HG02981 (cell line): ENCODE measurements around the gene MYH9.

ENCODE experiments used
- ATAC-seq: cut with Tn5 transposase; IDR thresholded peaks from one replicate; pipeline ENCODE4 v1.9.1; 2021; ENCODE audit warnings: mild to moderate bottlenecking, moderate library complexity; ENCODE audit not compliant: unreplicated experiment

MYH9 gene

GRCh38 chr22:36386900-36387708, 663 bp downstream of the MYH9 start:
- ATAC-seq: peak; percentile 21

GRCh38 chr22:36386351-36386899, 1.3 kb downstream of the MYH9 start:
- ATAC-seq: no peak

GRCh38 chr22:36385491-36386350, 2.0 kb downstream of the MYH9 start:
- ATAC-seq: no peak

GRCh38 chr22:36384766-36385481, 2.8 kb downstream of the MYH9 start:
- ATAC-seq: no peak

- ATAC-seq: no peak
These were observed 4.6 kb downstream of the MYH9 start for GRCh38 chr22:36383110-36383581.

GRCh38 chr22:36381513-36382128, 6.1 kb downstream of the MYH9 start:
- no peak for ATAC-seq

- ATAC-seq: no peak
These were observed 8.0 kb downstream of the MYH9 start for GRCh38 chr22:36379593-36380361.

- ATAC-seq: no peak
These were observed 8.9 kb downstream of the MYH9 start for GRCh38 chr22:36378869-36379217.

GRCh38 chr22:36378080-36378868, 9.5 kb downstream of the MYH9 start:
- no peak for ATAC-seq

GRCh38 chr22:36377022-36377631, 10.6 kb downstream of the MYH9 start:
- ATAC-seq: no peak

GRCh38 chr22:36376265-36376664, 11.5 kb downstream of the MYH9 start:
- no peak for ATAC-seq

GRCh38 chr22:36375071-36375980, 12.4 kb downstream of the MYH9 start:
- ATAC-seq: no peak

GRCh38 chr22:36374603-36375024, 13.2 kb downstream of the MYH9 start:
- ATAC-seq: no peak

- ATAC-seq: no peak
These were observed 14.5 kb downstream of the MYH9 start for GRCh38 chr22:36373258-36373579.

- no peak for ATAC-seq
These were observed 15.8 kb downstream of the MYH9 start for GRCh38 chr22:36371920-36372319.

GRCh38 chr22:36369922-36370791, 17.6 kb downstream of the MYH9 start:
- ATAC-seq: no peak
